Measurements from ENCODE around the gene NAXE.

DNA sequence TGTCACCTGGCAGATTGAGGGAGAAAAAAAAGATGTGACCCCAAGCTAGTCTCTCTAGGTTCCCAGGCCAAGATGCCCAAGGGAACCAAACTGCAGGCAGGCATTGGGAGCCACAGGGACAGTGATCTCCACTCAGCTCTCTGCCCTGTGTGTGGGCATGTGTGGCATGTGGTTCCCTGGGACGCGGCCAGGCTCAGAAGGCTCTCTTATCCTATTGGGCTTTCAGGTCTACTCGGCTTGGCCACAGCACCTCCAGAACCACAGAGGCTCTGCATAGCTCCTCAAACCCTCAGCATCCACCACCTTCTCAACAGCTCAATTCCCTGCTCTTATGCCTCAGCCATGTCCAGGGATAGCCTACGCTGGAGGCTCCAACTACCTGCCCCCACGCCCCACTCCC lies 41.2 kb upstream of the NAXE start:
- TF ChIP-seq, protein P1, sequence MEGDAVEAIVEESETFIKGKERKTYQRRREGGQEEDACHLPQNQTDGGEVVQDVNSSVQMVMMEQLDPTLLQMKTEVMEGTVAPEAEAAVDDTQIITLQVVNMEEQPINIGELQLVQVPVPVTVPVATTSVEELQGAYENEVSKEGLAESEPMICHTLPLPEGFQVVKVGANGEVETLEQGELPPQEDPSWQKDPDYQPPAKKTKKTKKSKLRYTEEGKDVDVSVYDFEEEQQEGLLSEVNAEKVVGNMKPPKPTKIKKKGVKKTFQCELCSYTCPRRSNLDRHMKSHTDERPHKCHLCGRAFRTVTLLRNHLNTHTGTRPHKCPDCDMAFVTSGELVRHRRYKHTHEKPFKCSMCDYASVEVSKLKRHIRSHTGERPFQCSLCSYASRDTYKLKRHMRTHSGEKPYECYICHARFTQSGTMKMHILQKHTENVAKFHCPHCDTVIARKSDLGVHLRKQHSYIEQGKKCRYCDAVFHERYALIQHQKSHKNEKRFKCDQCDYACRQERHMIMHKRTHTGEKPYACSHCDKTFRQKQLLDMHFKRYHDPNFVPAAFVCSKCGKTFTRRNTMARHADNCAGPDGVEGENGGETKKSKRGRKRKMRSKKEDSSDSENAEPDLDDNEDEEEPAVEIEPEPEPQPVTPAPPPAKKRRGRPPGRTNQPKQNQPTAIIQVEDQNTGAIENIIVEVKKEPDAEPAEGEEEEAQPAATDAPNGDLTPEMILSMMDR (IDR thresholded peaks at IDR 0.05; ENCODE audit: low read length), result no peak
- no peak for TF ChIP-seq EZH2 (IDR thresholded peaks at IDR 0.05; ENCODE audit: borderline replicate concordance, low read length)
